Left hindlimb (tissue), 1 donor: ENCODE data around the gene SLC9A8.
"Not testable (repeated sequence)": the region's sequence is repeated elsewhere in the genome, so short reads cannot be mapped to it uniquely, and the experiment has no call there.

ENCODE experiments used
- DNase-seq: peaks from one replicate; pipeline ENCODE4 v3.0.0-alpha.2; 2018

SLC9A8 gene

GRCh38 chr20:49812507-49813304, at the start of gene SLC9A8:
SLC9A8 (plus strand) TSS chr20:49812828; CDS start chr20:49812923, 95 bp downstream.
- DNase-seq: peak; percentile 92

- no peak for DNase-seq
These were observed 49.5 kb upstream of the SLC9A8 start for GRCh38 chr20:49762940-49763766.

DNA sequence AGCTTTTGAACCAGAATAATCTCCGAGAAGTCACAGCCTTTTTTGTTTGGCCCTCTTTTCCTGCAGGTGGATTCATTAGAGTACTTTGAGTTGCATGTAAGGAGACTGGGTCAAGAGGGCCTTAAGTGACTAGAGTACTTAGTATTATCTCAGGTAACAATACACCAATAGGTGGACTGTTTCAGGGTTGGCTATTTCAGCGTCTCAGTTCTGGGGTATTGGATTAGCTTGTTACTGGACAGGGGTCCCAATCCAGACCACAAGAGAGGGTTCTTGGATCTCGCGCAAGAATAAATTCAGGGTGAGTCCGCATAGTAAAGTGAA, 47.3 kb upstream of the SLC9A8 start:
- no peak for DNase-seq

DNA sequence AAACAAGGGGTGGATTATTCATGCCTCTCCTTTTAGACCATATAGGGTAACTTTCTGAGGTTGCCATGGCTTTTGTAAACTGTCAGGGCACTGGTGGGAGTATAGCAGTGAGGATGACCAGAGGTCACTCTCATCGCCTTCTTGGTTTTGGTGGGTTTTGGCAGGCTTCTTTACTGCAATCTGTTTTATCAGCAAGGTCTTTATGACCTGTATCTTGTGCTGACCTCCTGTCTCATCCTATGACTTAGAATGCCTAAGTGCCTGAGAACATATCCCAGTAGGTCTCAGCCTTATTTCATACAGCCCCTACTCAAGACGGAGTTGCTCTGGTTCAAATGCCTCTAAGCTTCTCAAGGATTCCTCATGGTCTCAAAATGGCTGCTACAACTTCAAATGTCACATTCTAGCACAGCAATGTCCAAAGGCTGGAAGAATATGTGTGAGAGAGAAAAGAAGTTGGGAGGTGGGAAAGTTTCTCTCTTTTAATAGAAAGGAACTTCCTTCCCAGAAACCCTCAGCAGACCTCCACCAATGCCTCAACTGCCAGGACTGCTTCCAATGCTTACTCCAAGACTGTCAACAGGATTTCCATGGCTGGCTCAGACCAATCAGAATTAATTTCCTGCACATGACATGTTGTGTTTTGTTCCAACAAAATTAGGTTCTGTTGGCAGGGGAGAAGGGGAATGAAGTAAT, 46.6 kb upstream of the SLC9A8 start:
- no peak for DNase-seq

GRCh38 chr20:49766979-49767521, 45.6 kb upstream of the SLC9A8 start:
- no peak for DNase-seq

DNA sequence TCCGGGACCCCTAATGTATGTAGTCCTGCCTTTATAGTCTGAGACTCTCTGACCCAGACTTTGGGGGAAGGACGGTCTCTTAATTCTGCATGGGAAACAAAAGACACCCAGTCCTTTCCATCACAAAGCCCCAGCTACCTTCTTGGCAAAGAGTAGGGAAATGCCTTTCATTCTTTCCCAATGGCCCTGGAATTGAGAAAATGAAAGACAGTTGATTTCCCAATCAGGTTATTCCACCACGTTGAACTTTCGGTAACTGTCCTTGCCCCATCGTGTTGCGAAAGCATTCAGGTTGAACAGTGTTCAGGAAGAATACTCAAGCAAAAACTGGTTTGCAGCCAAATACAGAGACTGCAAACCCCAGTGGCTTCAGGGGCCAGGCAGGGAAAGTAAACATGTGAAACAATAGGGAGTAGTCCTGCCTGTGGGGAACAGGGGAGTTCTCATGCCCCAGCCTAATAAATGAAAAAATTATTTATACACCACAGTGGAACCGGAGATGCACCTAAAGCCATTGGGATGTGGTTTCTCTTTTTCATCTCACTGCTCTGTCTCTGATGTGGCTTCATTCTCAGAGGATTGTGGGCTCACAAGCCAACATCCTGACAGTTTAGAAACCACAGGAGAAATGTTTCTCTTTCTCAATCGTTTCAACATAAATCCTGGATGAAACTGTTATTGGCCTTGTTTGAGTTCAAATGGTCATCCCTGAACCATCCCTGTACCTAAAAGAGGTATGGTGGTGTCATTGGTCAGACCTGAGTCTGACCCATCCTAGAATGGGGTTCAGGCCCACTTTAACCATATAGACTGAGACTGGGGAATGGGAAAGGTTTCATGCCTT, 44.2 kb upstream of the SLC9A8 start:
- DNase-seq: peak; percentile 50

- no peak for DNase-seq
These were observed 43.5 kb upstream of the SLC9A8 start for GRCh38 chr20:49769048-49769581.

DNA sequence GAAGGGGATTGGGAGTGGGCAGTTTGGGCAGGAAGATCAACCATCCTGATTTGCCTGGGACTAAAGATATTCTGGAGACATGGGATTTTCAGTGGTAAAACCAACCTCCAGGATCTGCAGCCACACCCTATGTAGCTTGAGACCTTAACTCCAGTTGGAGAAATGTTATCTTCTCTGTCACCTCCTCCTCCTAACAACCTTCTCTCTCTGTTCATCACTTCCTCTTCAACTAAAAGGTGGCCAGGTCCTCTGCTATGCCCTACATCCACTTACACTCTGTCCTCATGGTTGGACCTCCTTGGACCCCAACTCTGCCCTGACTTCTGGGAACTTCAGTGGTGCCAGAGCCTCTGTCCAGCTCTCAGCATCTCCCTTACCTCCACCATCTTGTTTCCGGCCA, 42.0 kb upstream of the SLC9A8 start:
- DNase-seq: no peak

- DNase-seq: not testable (repeated sequence)
These were observed 38.4 kb upstream of the SLC9A8 start for GRCh38 chr20:49774213-49774612.

DNA sequence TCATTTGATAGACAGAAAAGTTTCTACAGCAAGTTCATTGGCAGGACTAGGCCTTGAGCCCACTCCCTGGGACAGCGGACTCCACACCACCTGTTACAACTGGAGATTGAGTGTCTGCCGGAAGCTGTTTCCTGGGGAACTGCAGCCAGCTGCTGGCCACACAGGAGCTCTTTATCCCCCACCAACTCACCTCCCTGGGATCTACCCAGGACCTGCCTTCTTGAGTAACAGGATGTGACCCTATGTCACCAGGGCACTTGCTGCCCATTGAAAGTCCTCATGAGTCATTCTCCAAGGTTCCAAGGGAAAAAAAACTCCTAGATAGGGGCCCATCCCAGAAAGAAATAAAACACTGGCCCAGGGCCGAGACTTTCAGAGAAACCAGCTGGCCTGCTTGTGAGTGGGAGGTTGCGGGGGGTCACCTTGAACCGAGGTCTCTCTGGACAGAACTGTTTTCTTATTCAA, 37.4 kb upstream of the SLC9A8 start:
- DNase-seq: peak; percentile 57

DNA sequence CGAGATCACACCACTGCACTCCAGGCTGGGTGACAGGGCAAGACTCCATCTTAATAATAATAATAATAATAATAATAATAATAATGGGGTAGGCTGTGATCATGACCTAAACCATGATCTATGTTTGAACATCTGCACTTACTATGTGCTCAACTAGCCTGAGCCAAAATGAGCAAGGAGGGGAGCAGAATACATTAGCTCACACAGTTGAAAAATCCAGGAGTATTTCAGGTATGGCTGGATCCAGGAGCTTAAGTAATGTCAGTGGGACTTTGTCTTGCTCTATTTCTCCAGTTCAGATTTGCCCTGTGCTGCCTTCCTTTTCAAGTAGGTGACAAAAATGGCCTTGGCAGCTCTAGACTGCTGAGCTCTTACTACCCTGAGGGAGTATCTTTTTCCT, 32.7 kb upstream of the SLC9A8 start:
- no peak for DNase-seq

GRCh38 chr20:49781676-49782075, 31.0 kb upstream of the SLC9A8 start:
- DNase-seq: no peak

GRCh38 chr20:49782439-49782838, 30.2 kb upstream of the SLC9A8 start:
- DNase-seq: not testable (repeated sequence)

- DNase-seq: peak; percentile 44
These were observed 29.3 kb upstream of the SLC9A8 start for GRCh38 chr20:49783021-49783995.

DNA sequence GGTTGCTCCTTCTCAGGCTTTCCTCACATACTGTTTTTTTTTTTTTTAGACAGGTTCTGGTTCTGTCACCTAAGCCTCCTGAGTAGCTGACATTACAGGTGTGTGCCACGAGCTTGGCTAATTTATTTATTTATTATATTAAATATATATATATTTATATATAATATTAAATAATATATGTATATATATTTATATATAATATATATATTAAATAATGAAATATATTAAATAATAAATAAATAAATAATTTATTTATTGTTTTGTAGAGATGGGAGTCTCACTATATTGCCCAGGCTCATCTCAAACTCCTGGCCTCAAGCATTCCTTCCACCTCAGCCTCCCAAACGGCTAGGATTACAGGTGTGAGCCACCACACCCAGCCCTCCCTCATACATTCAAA, 28.3 kb upstream of the SLC9A8 start:
- DNase-seq: no peak

DNA sequence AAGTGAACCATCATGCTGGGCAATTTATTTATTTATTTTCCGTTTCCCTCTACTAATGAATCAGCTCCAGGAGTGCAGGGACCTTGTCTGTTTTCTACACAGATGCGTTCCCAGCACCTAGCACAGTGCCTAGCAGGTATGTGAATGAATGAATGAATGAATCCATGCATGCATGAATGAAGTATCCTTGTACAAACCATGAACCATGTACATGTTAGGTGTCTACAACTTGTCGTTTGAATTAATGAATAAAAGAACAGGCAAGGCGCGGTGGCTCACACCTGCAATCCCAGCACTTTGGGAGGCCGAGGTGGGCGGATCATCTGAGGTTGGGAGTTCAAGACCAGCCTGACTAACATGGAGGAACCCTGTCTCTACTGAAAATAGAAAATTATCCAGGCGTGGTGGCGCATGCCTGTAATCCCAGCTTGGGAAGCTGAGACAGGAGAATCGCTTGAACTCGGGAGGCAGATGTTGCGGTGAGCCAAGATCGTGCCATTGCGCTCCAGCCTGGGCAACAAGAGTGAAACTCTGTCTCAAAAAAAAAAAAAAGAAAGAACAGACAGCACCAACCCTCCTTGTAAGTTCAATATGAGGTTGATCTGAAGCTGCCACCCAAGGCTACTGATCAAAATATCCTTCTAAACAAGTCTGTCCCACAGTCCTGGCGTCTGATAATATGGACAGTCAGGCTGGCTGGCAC, 27.3 kb upstream of the SLC9A8 start:
- DNase-seq: no peak

GRCh38 chr20:49785852-49786175, 26.8 kb upstream of the SLC9A8 start:
- no peak for DNase-seq

GRCh38 chr20:49786196-49786595, 26.4 kb upstream of the SLC9A8 start:
- DNase-seq: no peak

GRCh38 chr20:49786668-49787370, 25.8 kb upstream of the SLC9A8 start:
- no peak for DNase-seq
